ENCODE data around the gene POLQ. TPM values are rescaled to one million over a fixed set of nuclear protein-coding genes. Genes with fewer than 3 reads are reported as not detected.
"Not testable (repeated sequence)": the region's sequence is repeated elsewhere in the genome, so short reads cannot be mapped to it uniquely, and the experiment has no call there.

Gene POLQ
- total RNA-seq, 4 donors from 2014 or later, result 2.2 to 11.6 (median 3.9) TPM

- DNase-seq, result no peak
- H3K4me3 ChIP-seq, result no peak overlapping the region
- H3K27me3 ChIP-seq, result no peaks in the 10 kb centered on the region
- H3K36me3 ChIP-seq, result no peaks in the 10 kb centered on the region
- H3K9me3 ChIP-seq, result no peaks in the 10 kb centered on the region
- TF ChIP-seq CTCF (IDR thresholded peaks at IDR 0.05), result no peak
- TF ChIP-seq POLR2A (IDR thresholded peaks at IDR 0.05), result no peak
- H3K27ac ChIP-seq, result no peak overlapping the region
- no peaks in the 10 kb centered on the region for H3K4me1 ChIP-seq
Measured at GRCh38 chr3:121462565-121462964, 83.2 kb downstream of the POLQ start.

- H3K27ac ChIP-seq, H3K4me1 ChIP-seq, H3K9me3 ChIP-seq, H3K27me3 ChIP-seq, H3K36me3 ChIP-seq, DNase-seq, H3K4me3 ChIP-seq: not testable (repeated sequence)
Measured at GRCh38 chr3:121451752-121452151, 94.0 kb downstream of the POLQ start.

- Histone ChIP-seq H3K4me1 (no peaks in the 10 kb centered on the region), H3K4me3 (no peak overlapping the region), H3K9me3 (no peaks in the 10 kb centered on the region), H3K36me3 (no peaks in the 10 kb centered on the region), H3K27me3 (no peaks in the 10 kb centered on the region), H3K27ac (no peak overlapping the region)
- no peak for TF ChIP-seq CTCF (IDR thresholded peaks at IDR 0.05)
- TF ChIP-seq POLR2A (IDR thresholded peaks at IDR 0.05), result no peak
- no peak for DNase-seq
Measured at GRCh38 chr3:121443456-121443855, 102.3 kb downstream of the POLQ start.

GRCh38 chr3:121436641-121437040, 109.1 kb downstream of the POLQ start:
- TF ChIP-seq POLR2A (IDR thresholded peaks at IDR 0.05), result no peak
- no peak for TF ChIP-seq CTCF (IDR thresholded peaks at IDR 0.05)
- no peaks in the 10 kb centered on the region for H3K36me3 ChIP-seq
- no peak for DNase-seq
- no peak overlapping the region for H3K4me3 ChIP-seq
- H3K9me3 ChIP-seq, result no peaks in the 10 kb centered on the region
- no peaks in the 10 kb centered on the region for H3K27me3 ChIP-seq
- no peak overlapping the region for H3K27ac ChIP-seq
- peaks cover 0 to 4% (median 0%) of the 10 kb centered on the region in 4 donors for H3K4me1 ChIP-seq

GRCh38 chr3:121436074-121436473, 109.7 kb downstream of the POLQ start:
- TF ChIP-seq CTCF (IDR thresholded peaks at IDR 0.05) (no peak), POLR2A (IDR thresholded peaks at IDR 0.05) (no peak)
- Histone ChIP-seq H3K27me3 (no peaks in the 10 kb centered on the region), H3K9me3 (no peaks in the 10 kb centered on the region), H3K4me1 (peaks cover 0 to 4% (median 0%) of the 10 kb centered on the region in 4 donors), H3K36me3 (no peaks in the 10 kb centered on the region), H3K27ac (no peak overlapping the region), H3K4me3 (no peak overlapping the region)
- DNase-seq, result no peak

GRCh38 chr3:121431726-121432517, 113.9 kb downstream of the POLQ start:
- H3K4me3 ChIP-seq, result peak overlapping the region in 2 of 4 donors; percentile 23
- peak in 2 of 3 donors; percentile 40 to 76 for DNase-seq
- H3K27me3 ChIP-seq, result no peaks in the 10 kb centered on the region
- H3K9me3 ChIP-seq, result no peaks in the 10 kb centered on the region
- peaks cover 0 to 4% (median 0%) of the 10 kb centered on the region in 4 donors for H3K4me1 ChIP-seq
- no peak for TF ChIP-seq CTCF (IDR thresholded peaks at IDR 0.05)
- TF ChIP-seq POLR2A (IDR thresholded peaks at IDR 0.05), result no peak
- H3K36me3 ChIP-seq, result no peaks in the 10 kb centered on the region
- H3K27ac ChIP-seq, result peak overlapping the region in 1 of 4 donors; percentile 2
